GM23338 (cell line): ENCODE data around the gene ZNF740. TPM values are rescaled to one million over a fixed set of nuclear protein-coding genes. Genes with fewer than 3 reads are reported as not detected.

Experiments
- CREB1 ChIP-seq: fragments of 250-450 bp; sonication (Bioruptor Pico); IDR thresholded peaks from 2 replicates; pipeline ENCODE4 v1.5.0; 2020; ENCODE audit warnings: low read depth, mild to moderate bottlenecking, moderate library complexity
- EZH2 ChIP-seq: fragments of 200-600 bp; sonication (generic); IDR thresholded peaks from one replicate; pipeline ENCODE4 v1.8.0; 2017; ENCODE audit warnings: antibody characterized with exemption, mild to moderate bottlenecking, low read depth; ENCODE audit not compliant: unreplicated experiment
- NANOG ChIP-seq: IDR thresholded peaks from 2 replicates; pipeline ENCODE4 v1.6.1; 2016; ENCODE audit warnings: antibody characterized with exemption, borderline replicate concordance
- POLR2AphosphoS5 ChIP-seq: IDR thresholded peaks from 2 replicates; pipeline ENCODE4 v1.6.1; 2016; ENCODE audit warnings: antibody characterized with exemption, low read depth
- STAT1 ChIP-seq: IDR thresholded peaks from one replicate; pipeline ENCODE4 v1.6.1; 2016; ENCODE audit warnings: antibody characterized with exemption; ENCODE audit not compliant: unreplicated experiment
- ZNF114 ChIP-seq: fragments of 250-450 bp; sonication (Bioruptor Pico); IDR thresholded peaks from 2 replicates; pipeline ENCODE4 v1.5.0; 2020; ENCODE audit warnings: mild to moderate bottlenecking, moderate library complexity
- polyA plus RNA-seq: library from polyadenylated mRNA; unstranded; fragments of >200 nt; fragmentation: Nextera tagmentation; extraction: Ambion mirVana; gene quantifications from 2 replicates; pipeline ENCODE4 v1.2.1, GENCODE V29; 2016
- total RNA-seq: library from RNA; depleted of rRNA; stranded (reverse); fragments of >200 nt; shearing (Covaris generic); gene quantifications from 2 replicates; pipeline ENCODE4 v1.2.3, GENCODE V29; 2014
- TF ChIP-seq, protein P1 (sequence below): fragments of 250-450 bp; sonication (Bioruptor Pico); IDR thresholded peaks from 2 replicates; pipeline ENCODE4 v1.5.0; 2020; ENCODE audit warnings: mild to moderate bottlenecking, moderate library complexity
- TF ChIP-seq, protein P2 (sequence below): IDR thresholded peaks from 2 replicates; pipeline ENCODE4 v1.6.1; 2016; ENCODE audit warnings: antibody characterized with exemption
- TF ChIP-seq, protein P3 (sequence below), 2 experiments: fragments of 200-600 bp in 1 of 2; sonication (generic) in 1 of 2; conservative IDR thresholded peaks; 2 replicates each; pipeline versions ENCODE4 v1.5.1 to v1.6.1; 2016 to 2017; ENCODE audit warnings: antibody characterized with exemption in 2 of 2, low read depth in 2 of 2, mild to moderate bottlenecking in 2 of 2, moderate library complexity in 1 of 2

ZNF740 gene
- total and polyA plus RNA-seq, 2 experiments from 2014 or later, result 2.6 to 13.0 TPM

DNA sequence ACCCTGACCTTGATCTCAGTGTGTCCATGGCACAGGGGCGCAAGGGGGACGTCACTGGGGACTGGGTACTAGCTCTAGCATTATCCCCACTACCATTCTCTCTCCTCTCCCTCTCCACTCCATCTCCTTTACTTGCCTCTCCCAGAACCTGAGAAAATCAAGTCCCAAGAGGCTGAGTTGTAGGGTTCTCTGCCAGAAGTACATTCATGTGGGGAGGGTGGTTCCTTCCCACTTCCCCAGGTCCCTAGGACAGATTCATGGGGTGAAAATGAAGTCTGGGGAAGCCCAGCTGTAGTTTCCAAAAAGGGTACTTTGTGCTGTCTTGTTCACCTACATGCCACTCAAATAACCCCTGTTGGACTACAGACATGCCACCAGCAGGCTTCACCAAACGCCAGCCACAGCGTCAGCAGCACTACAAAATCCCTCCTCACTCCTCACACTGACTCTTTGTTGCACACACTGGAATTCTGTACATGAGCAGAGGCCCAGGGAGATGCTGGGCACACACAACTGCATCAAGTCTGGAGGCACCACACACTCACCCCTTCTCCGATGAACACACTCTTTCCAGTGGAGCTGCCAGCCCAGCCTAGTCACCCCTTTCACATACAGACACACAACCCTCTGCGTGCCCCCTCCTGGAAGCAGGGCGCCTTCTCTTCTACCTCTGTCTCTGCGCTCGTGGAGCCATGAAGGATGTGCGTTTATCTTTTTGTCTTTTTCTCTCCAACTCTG, 44.5 kb downstream of the ZNF740 start (continued):
- TF ChIP-seq, protein P1, sequence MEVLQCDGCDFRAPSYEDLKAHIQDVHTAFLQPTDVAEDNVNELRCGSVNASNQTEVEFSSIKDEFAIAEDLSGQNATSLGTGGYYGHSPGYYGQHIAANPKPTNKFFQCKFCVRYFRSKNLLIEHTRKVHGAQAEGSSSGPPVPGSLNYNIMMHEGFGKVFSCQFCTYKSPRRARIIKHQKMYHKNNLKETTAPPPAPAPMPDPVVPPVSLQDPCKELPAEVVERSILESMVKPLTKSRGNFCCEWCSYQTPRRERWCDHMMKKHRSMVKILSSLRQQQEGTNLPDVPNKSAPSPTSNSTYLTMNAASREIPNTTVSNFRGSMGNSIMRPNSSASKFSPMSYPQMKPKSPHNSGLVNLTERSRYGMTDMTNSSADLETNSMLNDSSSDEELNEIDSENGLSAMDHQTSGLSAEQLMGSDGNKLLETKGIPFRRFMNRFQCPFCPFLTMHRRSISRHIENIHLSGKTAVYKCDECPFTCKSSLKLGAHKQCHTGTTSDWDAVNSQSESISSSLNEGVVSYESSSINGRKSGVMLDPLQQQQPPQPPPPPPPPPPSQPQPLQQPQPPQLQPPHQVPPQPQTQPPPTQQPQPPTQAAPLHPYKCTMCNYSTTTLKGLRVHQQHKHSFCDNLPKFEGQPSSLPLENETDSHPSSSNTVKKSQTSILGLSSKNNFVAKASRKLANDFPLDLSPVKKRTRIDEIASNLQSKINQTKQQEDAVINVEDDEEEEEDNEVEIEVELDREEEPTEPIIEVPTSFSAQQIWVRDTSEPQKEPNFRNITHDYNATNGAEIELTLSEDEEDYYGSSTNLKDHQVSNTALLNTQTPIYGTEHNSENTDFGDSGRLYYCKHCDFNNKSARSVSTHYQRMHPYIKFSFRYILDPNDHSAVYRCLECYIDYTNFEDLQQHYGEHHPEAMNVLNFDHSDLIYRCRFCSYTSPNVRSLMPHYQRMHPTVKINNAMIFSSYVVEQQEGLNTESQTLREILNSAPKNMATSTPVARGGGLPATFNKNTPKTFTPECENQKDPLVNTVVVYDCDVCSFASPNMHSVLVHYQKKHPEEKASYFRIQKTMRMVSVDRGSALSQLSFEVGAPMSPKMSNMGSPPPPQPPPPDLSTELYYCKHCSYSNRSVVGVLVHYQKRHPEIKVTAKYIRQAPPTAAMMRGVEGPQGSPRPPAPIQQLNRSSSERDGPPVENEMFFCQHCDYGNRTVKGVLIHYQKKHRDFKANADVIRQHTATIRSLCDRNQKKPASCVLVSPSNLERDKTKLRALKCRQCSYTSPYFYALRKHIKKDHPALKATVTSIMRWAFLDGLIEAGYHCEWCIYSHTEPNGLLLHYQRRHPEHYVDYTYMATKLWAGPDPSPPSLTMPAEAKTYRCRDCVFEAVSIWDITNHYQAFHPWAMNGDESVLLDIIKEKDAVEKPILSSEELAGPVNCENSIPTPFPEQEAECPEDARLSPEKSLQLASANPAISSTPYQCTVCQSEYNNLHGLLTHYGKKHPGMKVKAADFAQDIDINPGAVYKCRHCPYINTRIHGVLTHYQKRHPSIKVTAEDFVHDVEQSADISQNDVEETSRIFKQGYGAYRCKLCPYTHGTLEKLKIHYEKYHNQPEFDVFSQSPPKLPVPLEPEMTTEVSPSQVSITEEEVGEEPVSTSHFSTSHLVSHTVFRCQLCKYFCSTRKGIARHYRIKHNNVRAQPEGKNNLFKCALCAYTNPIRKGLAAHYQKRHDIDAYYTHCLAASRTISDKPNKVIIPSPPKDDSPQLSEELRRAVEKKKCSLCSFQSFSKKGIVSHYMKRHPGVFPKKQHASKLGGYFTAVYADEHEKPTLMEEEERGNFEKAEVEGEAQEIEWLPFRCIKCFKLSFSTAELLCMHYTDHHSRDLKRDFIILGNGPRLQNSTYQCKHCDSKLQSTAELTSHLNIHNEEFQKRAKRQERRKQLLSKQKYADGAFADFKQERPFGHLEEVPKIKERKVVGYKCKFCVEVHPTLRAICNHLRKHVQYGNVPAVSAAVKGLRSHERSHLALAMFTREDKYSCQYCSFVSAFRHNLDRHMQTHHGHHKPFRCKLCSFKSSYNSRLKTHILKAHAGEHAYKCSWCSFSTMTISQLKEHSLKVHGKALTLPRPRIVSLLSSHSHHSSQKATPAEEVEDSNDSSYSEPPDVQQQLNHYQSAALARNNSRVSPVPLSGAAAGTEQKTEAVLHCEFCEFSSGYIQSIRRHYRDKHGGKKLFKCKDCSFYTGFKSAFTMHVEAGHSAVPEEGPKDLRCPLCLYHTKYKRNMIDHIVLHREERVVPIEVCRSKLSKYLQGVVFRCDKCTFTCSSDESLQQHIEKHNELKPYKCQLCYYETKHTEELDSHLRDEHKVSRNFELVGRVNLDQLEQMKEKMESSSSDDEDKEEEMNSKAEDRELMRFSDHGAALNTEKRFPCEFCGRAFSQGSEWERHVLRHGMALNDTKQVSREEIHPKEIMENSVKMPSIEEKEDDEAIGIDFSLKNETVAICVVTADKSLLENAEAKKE, result no peak
- TF ChIP-seq ZNF114, result no peak
- TF ChIP-seq, protein P2, sequence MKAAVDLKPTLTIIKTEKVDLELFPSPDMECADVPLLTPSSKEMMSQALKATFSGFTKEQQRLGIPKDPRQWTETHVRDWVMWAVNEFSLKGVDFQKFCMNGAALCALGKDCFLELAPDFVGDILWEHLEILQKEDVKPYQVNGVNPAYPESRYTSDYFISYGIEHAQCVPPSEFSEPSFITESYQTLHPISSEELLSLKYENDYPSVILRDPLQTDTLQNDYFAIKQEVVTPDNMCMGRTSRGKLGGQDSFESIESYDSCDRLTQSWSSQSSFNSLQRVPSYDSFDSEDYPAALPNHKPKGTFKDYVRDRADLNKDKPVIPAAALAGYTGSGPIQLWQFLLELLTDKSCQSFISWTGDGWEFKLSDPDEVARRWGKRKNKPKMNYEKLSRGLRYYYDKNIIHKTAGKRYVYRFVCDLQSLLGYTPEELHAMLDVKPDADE, result no peak
- no peak for TF ChIP-seq NANOG
- TF ChIP-seq POLR2AphosphoS5, result no peak
- TF ChIP-seq CREB1, result no peak
- TF ChIP-seq, protein P3, sequence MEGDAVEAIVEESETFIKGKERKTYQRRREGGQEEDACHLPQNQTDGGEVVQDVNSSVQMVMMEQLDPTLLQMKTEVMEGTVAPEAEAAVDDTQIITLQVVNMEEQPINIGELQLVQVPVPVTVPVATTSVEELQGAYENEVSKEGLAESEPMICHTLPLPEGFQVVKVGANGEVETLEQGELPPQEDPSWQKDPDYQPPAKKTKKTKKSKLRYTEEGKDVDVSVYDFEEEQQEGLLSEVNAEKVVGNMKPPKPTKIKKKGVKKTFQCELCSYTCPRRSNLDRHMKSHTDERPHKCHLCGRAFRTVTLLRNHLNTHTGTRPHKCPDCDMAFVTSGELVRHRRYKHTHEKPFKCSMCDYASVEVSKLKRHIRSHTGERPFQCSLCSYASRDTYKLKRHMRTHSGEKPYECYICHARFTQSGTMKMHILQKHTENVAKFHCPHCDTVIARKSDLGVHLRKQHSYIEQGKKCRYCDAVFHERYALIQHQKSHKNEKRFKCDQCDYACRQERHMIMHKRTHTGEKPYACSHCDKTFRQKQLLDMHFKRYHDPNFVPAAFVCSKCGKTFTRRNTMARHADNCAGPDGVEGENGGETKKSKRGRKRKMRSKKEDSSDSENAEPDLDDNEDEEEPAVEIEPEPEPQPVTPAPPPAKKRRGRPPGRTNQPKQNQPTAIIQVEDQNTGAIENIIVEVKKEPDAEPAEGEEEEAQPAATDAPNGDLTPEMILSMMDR (conservative IDR thresholded peaks at IDR 0.05; ENCODE audit: low read depth in 2 of 2), result no peak
- no peak for TF ChIP-seq STAT1
- no peak for TF ChIP-seq EZH2
